SK-MEL-5 (cell line): Measurements from ENCODE around the gene SETD1A. TPM values are rescaled to one million over a fixed set of nuclear protein-coding genes. Genes with fewer than 3 reads are reported as not detected.

Experiments used
- DNase-seq: peaks from one replicate; pipeline ENCODE4 v3.0.0-alpha.2; 2016; ENCODE audit warnings: low read depth, low spot score
- in situ Hi-C: cut with HindIII; loops from 2 replicates; pipeline ENCODE4 v1.10.0; 2016; ENCODE audit warnings: low sequenced_read_pairs, high pct_unique_total_duplicates, low pct_unique_long_range_greater_than_20kb
- total RNA-seq: library from RNA; depleted of rRNA; stranded (reverse); fragments of >200 nt; shearing (Covaris generic); gene quantifications from 2 replicates; pipeline ENCODE4 v1.2.3, GENCODE V29; 2014

SETD1A gene
- total RNA-seq, 1 experiment from 2014 or later, result 4.0 TPM

DNA sequence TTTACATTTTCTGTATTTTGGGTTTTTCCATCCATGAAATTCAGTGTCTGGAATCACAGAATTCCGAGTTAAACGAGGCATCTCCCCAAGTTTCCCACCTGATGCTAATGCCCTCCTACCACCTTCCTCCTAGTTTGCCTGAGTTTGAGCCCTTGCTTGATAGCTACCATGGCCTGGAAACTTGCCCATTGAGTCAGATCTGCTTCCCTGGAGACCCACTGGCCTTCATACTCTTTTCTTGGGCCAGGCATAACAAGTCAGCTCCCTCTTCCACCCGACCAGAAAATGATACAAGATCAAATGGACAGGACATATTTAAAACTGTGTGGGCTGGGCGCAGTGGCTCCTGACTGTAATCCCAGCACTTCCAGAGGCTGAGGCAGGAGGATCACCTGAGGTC lies 10.2 kb downstream of the SETD1A start:
- in situ Hi-C loops, result no loop called here
- no peak for DNase-seq

DNA sequence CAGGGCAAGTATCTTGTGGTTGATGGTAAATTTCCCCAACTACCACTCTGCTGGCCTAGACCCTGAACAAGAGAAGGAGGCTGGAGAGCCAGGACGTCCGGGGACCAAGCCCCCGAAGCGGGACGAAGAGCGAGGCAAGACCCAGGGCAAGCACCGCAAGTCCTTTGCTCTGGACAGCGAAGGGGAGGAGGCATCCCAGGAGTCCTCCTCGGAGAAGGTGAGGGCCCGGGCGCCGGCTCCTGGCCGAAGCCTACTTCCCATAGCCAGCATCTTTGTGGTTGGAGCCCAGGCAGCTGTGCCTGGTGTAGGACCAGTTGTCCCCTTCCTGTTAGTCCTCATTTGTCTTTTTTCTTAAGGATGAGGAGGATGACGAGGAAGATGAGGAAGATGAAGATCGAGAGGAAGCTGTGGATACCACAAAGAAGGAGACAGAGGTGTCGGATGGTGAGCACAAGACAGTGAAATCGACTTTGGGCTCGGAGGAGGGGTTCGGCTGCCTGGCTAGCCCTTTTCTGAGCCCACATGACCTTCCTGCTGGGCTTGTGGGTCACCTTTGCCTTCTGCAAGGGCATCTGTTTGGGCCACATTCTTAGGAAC lies 11.8 kb downstream of the SETD1A start:
- DNase-seq, result no peak
- in situ Hi-C loops, result no loop called here

DNA sequence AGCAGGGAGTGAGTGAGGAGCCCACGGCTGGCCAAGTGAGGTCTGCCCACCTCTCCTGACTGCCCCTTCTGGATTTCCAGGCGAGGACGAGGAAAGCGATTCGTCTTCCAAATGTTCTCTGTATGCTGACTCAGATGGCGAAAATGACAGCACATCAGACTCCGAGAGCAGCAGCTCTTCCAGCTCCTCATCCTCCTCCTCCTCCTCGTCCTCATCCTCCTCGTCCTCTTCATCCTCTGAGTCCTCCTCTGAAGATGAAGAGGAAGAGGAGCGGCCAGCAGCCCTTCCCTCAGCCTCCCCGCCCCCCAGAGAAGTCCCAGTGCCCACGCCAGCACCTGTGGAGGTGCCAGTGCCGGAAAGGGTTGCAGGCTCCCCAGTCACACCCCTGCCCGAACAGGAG lies 13.7 kb downstream of the SETD1A start:
- in situ Hi-C loops, result no loop called here

DNA sequence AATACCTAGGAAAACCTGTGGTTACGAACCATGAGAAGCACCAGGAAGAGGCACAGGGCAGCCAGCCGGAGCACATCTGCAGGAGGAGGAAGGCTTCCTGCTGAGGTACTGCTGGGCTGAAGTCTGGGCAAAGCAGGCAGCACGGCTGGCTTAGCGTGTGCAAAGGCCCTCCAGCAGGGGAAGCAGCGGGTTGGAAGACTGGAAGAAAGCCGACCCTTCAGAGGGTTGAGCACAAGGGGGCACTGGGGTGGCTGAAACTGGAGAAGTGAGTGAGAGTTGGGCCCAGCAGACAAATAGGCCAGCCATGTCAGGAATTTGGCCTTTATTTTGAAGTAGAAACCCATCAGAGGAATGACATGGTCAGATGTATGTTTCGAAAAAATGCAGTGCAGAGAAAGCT lies 15.3 kb downstream of the SETD1A start:
- DNase-seq, result peak; percentile 22
- in situ Hi-C loops, result no loop called here

More for the DNA sequence above, 13.7 kb downstream of the SETD1A start:
- no peak for DNase-seq

DNA sequence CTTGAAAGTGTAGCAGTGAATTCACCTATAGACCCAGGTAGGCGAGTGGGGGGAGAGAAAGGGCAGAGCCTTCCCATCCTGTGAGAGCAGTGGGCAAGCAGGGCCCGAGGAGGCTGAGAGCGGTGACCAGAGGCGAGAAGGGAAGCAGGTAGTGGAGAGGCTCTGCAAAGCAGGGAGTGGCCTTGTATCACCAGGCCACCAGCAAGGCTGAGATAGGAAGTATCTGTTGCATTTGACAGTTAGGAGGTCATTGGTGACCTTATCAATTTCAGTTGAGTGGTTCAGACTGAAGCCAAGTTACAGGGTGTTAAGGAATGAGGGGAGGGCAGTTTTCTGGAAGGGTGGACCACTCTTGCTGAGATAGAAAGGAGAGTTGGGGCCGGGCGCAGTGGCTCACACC lies 16.8 kb downstream of the SETD1A start:
- in situ Hi-C loops, result no loop called here
- no peak for DNase-seq

DNA sequence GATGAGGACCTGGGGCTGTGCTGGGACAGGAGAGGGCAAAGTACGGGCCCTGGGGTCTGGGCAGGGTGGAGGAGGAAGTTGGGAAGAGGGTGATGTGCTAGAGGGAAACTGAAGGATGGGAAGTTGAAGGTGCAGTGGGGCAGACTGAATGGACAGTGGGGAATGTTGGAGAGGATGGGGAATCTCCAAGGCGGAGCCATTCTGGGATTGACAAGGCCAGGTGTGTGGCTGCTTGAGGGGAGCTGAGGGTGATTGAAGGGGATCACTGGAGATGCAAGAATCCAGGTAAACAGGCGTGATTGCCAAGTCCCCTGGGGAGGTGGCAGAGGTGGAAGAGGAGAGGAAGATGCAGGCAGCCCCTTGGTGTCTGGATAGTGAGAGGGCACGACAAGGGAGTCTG lies 18.9 kb downstream of the SETD1A start:
- in situ Hi-C loops, result no loop called here
- no peak for DNase-seq

DNA sequence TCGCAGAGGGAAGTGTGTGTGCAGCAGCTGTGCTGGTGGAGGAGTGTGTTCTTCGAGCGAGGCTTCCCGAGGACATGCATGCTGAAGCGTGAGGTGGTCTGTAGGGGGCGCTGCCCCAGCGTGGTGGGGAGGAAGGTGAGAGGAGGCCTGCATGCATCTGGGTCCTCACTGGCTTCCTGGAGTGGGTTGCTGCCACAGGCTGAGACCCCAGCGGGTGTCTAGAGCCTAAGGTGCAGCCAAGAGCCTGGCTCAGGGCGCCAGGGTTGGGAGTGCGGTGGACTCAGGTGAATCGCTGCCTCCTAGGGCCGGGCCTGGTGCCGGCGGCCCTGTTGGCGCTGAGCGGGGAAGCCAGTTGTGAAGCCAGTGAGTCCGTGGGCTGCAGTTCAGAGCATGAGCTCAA lies 19.9 kb downstream of the SETD1A start:
- in situ Hi-C loops, result no loop called here

DNA sequence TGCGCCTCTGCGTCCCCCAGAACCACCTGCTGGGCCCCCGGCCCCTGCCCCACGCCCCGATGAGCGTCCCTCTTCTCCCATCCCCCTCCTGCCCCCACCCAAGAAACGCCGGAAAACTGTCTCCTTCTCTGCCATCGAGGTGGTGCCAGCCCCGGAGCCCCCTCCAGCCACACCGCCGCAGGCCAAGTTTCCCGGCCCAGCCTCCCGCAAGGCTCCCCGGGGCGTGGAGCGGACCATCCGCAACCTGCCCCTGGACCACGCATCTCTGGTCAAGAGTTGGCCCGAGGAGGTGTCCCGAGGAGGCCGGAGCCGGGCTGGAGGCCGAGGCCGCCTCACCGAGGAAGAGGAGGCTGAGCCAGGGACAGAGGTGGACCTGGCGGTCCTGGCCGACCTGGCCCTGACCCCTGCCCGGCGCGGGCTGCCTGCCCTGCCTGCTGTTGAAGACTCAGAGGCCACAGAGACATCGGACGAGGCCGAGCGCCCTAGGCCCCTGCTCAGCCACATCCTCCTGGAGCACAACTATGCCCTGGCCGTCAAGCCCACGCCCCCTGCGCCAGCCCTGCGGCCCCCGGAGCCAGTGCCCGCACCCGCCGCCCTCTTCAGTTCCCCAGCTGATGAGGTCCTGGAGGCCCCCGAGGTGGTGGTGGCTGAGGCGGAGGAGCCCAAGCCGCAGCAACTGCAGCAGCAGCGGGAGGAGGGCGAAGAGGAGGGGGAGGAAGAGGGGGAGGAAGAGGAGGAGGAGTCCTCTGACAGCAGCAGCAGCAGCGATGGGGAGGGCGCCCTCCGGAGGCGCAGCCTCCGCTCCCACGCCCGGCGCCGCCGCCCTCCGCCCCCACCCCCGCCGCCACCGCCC lies 21.8 kb downstream of the SETD1A start:
- in situ Hi-C loops, result no loop called here
- DNase-seq, result no peak

More for the DNA sequence above, 19.9 kb downstream of the SETD1A start:
- DNase-seq, result peak; percentile 26

DNA sequence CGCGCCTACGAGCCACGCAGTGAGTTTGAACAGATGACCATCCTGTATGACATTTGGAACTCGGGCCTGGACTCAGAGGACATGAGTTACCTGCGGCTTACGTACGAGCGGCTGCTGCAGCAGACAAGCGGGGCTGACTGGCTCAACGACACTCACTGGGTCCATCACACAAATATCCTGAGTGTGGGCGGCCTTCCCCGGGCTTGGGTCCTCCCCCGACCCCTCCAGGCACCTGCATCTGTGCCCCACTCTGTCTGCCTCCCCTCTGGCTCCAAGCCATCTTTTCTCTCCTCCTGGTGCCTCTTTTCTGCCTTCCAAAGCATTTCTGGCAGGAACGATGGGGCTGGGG lies 22.4 kb downstream of the SETD1A start:
- DNase-seq, result no peak
- in situ Hi-C loops, result no loop called here

DNA sequence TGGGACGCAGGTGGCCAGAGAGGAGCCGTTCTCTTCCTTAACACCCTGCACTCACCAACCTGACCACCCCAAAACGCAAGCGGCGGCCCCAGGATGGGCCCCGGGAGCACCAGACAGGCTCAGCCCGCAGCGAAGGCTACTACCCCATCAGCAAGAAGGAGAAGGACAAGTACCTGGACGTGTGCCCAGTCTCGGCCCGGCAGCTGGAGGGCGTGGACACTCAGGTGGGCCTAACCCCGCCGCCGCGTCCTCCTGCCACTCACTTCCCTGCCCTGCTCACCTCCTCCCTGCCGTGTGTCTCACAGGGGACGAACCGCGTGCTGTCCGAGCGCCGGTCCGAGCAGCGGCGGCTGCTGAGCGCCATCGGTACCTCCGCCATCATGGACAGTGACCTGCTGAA lies 22.9 kb downstream of the SETD1A start:
- in situ Hi-C loops, result no loop called here
- DNase-seq, result no peak

DNA sequence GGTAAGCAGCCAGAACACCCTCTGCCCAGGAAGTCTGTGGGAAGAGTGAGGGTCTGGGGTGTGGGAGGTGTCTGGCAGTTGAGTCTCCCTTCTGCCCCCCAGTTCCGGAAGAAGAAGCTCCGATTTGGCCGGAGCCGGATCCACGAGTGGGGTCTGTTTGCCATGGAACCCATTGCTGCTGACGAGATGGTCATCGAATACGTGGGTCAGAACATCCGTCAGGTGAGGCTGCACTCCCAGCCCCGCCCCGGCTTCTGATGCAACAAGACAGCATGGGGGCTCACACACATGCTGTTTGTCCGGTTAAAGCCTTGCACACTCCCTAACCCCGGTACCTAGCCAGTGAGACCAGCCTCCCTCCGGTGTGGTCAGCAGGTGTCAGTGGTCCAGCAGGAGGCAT lies 23.4 kb downstream of the SETD1A start:
- DNase-seq, result no peak
- in situ Hi-C loops, result no loop called here

DNA sequence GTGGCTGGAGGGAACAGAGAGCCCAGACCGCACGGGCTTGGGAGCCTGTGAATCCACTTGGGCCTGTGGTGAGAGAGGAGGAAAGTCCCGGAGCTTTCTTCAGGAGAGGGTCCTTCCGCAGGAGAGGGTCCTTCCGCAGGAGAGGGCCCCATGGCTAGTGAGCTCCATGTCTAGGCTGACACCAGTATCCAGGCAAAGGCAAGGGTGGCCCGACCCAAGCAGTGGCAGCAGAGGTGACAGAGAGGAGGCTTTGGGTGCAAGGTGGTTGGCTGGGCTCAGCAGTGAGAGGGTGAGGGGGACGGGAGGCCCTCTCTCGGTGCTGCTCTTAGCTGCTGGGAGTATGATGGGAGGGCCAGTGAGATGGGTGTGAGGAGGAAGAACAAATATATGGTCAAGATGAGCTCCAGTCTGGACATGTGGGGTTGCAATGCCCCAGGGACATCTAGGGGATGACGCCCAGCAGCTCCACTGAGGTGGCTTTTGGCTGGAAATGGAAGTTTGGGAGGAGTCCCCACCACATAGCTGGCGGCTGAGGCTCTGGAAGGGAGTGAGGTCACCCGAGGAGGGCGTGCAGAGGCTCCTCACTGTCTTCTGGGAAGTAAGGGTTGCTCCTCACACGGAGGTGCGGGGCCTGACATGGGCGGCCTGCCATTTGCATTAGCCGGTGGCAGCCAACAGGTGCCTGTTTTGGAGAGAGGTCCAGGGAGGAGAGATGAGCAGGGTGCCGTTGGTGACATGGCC lies 25.2 kb downstream of the SETD1A start:
- in situ Hi-C loops, result no loop called here
- no peak for DNase-seq

DNA sequence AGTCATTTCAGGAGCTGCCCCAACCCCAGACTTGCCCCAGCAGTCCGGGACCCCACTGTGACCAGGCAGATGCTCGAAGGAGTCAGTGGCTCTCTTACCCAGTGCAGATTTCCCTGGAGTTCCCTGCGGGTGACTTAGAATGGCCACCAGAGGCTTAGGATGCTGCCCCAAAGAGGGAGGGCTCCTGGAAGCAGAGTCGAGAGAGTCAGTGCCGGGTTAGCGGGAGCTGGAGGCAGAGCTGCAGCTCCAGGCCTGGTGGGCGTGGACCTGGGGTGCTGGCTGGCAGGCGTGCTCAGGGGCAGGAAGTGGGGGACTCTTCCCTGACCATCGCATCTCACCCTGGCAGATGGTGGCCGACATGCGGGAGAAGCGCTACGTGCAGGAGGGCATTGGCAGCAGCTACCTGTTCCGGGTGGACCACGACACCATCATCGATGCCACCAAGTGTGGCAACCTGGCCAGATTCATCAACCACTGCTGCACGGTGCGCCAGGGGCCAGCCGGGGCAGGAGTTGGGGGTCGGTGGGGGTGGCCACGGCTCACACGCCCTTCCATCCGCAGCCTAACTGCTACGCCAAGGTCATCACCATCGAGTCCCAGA lies 25.8 kb downstream of the SETD1A start:
- in situ Hi-C loops, result no loop called here
- no peak for DNase-seq

DNA sequence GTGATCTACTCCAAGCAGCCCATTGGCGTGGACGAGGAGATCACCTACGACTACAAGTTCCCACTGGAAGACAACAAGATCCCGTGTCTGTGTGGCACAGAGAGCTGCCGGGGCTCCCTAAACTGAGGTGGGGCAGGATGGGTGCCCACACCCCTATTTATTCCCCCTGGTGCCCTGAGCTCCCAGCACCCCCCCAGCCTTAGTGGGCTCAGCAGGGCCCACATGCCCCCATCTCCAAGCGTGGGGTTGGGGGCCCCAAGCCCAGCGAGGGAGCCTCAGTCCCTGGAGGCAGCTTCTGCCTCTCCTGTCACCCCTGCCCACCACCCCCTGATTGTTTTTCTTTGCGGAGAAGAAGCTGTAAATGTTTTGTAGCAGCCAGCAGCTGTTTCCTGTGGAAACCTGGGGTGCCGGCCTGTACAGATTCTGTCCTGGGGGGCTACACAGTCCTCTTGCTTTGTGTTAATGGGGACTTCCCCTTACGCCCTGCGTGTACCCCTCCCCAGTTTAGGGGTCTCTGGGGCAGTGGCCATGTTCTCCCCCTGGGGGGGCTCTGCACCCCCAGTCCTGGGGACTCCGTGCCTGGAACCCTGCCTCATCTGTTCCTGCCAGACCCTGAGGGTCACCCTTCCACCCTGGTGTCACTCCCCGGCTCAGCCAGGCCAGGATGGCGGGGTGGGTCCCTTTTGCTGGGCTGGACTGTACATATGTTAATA lies 26.5 kb downstream of the SETD1A start:
- DNase-seq, result no peak
- in situ Hi-C loops, result no loop called here

DNA sequence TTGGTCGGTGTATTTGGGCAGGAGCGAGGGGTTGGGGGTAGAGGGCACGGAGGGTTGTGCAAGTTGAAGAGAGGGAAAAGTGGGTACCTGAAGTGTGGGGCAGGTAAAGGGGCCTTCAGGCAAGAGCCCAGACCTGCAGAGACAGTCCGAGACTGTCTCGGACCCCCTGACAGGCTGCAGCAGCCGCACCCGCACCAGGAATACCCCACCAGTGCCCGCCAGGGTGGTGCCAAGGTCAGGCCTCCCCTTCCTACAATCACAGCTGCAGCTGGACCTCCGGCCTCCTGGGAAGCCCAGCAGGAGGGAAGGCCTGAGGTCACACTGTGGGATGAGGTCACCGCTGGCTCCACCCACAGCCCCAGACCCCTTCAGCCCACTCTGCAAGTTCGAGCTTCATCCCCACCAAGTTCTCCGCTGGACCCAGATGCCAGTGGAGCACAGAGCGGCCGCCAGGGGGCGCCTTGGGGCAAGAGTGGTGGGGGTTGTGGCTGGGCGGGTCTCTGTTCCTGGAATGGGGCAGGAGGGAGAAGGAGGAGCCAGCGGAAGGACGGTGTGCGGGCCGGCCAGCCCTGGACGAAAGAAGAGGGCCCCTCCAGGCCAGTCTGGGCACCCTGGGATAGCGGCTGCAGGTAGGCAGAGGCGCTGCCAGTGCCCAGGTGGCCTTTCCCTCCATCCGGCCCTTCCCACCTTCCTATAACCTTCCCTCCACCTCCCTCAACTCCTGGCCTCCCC lies 27.3 kb downstream of the SETD1A start, which contains the start of gene HSD3B7:
Gene HSD3B7 (plus strand): TSS at position 539 of the 732 bp plus-strand sequence. CDS start 452 bp downstream, outside the sequence.
- in situ Hi-C loops, result no loop called here

DNA sequence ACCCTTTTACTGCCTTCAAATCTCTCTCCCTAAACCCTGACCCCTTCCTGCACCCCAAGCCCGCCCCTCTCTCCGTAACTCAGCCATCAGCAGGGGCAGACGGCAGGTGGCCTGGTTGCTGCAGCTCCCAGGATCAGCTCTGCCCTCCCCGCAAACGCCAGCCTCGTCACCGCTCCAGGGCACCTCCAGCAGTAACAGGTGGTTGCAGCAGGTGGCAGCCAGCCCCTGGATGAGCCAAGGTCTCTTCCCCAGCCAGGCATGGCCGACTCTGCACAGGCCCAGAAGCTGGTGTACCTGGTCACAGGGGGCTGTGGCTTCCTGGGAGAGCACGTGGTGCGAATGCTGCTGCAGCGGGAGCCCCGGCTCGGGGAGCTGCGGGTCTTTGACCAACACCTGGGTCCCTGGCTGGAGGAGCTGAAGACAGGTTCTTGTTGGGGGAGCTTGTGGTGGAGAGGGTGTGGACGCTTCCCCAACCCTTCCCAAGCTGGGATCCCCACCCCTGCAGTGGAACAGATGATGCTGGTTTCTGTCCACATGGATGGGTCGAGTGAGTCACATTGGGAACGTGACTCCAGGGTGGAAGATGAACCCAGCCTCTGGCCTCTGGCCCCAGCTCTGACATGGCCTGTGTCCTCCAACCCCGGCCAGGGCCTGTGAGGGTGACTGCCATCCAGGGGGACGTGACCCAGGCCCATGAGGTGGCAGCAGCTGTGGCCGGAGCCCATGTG lies 28.0 kb downstream of the SETD1A start:
- in situ Hi-C loops, result no loop called here
- DNase-seq, result peak; percentile 8

More for the DNA sequence above, 27.3 kb downstream of the SETD1A start, which contains the start of gene HSD3B7:
- DNase-seq, result peak; percentile 79
